Daoy (cell line): ENCODE measurements around the gene GRN. TPM values are rescaled to one million over a fixed set of nuclear protein-coding genes. Genes with fewer than 3 reads are reported as not detected.
"Not testable (repeated sequence)": the region's sequence is repeated elsewhere in the genome, so short reads cannot be mapped to it uniquely, and the experiment has no call there.

Experiments
- DNase-seq: peaks from one replicate; pipeline ENCODE4 v3.0.0-alpha.2; 2015; ENCODE audit warnings: low read depth
- total RNA-seq: library from RNA; depleted of rRNA; stranded (reverse); fragments of >200 nt; shearing (Covaris generic); gene quantifications from 2 replicates; pipeline ENCODE4 v1.2.3, GENCODE V29; 2014

GRN gene
- total RNA-seq, 1 experiment from 2014 or later: 63.0 TPM

DNA sequence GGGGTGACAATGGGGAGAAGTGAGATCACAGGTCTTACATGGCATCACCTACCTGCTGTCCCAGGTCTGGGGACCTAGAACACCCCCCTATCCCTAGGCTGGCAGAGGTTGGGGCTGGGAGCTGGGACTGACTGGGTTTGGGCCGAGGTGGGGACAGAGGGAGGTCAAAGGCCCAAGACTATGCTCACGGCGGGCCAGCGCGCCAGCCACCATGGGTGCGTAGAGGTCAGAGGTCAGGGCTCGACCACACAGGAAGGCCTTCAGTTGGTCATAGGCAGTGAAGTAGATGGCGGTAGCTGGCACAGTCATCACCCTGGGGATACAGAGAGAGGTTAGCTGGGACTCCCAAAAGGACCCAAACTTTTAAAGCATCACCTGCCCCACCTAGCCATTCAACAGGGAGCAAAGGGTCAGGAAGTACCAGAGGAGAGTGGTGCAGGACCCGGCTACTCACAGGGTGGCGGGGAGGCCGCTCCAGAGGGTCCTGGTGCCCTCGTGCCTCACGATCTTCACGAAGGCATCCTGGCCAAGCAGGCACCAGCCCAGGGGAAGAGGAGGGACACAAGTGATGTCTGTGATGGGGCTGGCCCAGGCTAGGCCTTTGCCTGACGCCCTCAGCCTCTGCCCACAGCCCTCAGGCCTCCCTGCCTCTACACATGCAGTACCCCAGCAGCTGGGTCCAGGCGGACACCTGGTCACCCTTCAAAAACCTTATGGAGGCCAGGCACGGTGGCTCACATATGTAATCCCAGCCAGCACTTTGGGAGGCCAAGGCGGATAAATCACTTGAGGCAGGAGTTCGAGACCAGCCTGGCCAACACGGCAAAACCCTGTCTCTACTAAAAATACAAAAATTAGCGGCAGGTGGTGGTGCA lies 23.6 kb upstream of the GRN start:
- DNase-seq: no peak

DNA sequence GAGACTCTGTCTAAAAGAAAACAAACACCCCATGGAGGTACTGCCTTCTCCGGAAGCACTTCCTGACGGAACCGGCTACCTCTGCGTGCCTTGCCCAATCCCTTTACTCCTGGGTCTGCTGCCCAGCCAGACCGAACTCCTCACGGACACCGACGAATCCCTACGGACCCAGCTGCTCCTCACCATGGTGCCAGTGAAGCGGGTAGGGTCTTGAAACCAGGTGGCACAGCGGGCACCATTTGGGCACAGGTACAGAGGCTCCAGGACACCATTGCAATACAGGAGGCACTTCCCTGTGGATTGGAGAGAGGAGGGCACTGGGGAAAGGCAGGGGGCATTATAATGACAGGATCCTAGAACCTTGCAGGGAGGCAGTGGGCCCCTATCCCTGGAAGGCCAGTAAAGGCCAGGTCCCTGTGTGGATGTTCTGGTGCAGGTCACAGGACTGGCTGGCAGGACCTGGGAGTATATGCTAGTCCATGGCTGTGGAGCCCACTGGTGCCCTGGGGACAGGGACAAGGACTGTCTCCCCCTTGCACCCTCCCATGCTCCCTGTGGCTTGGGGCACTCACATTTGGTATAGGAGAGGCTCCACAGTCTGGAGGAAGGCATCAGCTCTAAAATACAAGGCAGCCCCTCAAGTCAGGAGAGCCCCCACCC lies 22.7 kb upstream of the GRN start:
- no peak for DNase-seq

DNA sequence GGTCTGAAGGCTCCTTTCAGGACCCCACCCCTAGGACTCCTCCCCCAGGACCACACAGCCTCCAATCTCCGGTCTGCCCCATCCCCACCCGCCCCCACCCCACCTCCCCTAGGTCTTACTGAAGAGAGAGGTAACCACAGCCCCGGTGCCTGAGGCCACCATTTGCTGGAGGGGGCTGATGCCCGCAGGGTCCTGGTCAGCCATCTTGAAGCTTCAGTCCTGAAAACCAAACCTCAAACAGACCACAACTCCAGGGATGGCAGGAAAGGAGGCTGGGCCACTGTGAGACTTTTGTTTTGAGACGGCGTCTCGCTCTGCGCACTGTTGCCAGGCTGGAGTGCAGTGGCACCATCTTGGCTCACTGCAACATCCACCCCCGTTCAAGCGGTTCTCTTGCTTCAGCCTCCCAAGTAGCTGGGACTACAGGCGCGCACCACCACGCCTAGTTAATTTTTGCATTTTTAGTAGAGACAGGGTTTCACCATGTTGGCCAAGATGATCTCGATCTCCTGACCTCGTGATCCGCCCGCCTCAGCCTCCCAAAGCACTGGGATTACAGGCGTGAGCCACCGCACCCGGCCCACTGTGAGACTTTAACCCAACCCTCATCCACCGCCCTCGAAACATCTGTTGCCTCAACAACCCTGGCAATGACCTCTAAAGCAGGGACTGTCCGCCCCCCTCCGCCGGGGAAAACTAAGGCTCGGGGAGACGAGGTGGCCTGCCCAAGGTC lies 21.6 kb upstream of the GRN start:
- no peak for DNase-seq

GRCh38 chr17:44324092-44324570 lies 21.0 kb upstream of the GRN start:
- DNase-seq: no peak

GRCh38 chr17:44324571-44325275 lies 20.4 kb upstream of the GRN start, which contains the start of gene SLC25A39:
Gene SLC25A39 (minus strand): TSS chr17:44324823. CDS start chr17:44323562, 1,261 bp downstream.
- peak; percentile 92 for DNase-seq

DNA sequence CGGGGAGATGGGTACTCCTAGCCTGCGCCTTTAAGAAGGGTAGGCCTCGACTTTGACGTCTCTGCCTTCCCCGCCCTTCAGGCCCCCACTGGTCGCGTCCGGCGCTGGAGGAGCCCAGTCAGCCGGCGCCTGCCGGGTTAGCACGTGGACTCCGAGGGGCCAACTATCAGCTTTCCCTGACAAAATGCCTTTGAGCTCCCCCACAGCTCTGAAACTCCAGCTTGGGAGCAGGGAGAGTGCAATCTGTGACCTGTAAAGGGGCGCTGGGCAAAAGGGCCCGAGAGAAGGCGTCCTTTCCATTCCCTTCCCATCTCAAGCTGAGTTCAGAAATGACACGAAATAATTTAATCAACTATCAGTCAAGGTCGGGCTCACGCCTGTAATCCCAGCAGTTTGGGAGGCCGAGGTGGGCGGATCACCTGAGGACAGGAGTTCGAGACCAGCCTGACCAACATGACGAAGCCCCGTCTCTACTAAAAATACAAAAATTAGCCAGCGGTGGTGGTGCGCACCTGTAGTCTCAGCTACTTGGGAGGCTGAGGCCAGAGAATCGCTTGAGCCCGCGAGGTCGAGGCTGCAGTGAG lies 18.1 kb upstream of the GRN start:
- peak; percentile 93 for DNase-seq

- no peak for DNase-seq
These were observed 17.2 kb upstream of the GRN start for GRCh38 chr17:44327715-44328449.

GRCh38 chr17:44329516-44329915 lies 15.6 kb upstream of the GRN start:
- DNase-seq: not testable (repeated sequence)

DNA sequence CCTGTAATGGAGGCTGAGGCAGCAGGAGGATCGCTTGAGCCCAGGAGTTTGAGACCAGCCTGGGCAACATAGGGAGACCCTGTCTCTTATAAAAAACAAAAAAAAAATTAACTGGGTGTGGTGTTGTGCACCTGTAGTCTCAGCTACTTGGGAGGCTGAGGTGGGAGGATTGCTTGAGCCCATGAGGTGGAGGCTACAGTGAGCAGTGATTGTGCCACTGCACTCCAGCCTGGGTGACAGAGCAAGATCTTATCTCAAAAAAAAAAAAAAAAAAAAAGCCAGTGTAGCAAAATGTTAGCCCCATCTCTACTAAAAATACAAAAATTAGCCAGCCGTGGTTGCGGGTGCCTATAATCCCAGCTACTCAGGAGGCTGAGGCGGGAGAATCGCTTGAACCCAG lies 14.8 kb upstream of the GRN start:
- not testable (repeated sequence) for DNase-seq

- DNase-seq: peak; percentile 42
These were observed 13.8 kb upstream of the GRN start for GRCh38 chr17:44331249-44331760.

GRCh38 chr17:44333371-44333770 lies 11.7 kb upstream of the GRN start:
- no peak for DNase-seq

GRCh38 chr17:44334315-44334714 lies 10.8 kb upstream of the GRN start:
- no peak for DNase-seq

GRCh38 chr17:44334727-44335126 lies 10.4 kb upstream of the GRN start:
- no peak for DNase-seq

DNA sequence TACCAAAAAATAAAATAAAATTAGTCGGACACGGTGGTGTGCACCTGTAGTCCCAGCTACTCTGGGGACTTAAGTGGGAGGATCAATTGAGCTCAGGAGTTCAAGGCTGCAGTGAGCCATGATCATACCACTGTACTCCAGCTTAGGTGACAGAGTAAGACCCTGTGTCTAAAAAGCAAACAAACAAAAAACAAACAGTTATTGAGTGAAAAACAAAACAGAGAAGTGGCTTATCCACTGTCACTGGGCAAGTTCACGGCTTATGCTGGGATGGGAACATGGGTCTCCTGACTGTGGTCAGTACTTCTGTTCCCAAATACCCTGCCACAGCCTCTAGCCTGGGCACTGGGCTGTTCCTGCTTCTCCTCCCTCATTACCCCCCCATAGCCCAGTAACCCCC lies 9.5 kb upstream of the GRN start:
- DNase-seq: no peak

DNA sequence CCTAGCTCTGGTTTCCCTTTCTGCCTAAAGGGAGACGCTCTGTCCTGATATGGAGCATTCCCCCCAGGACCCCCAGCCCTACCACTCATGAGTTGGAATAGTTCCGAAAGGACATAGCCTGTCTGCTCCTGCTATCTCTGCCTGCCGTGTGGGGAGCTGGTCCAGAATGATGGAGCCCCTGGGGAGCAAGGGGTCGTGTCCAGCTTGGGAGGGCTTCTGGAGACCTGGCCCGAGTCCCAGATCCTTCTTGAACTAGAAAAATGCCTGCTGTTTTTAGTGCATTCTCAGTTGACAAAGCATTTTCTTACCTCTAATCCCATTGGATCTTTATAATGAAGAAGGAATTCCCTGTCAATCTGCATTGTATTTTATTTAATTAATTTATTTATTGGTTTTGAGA lies 9.1 kb upstream of the GRN start:
- DNase-seq: no peak

- peak; percentile 52 for DNase-seq
These were observed 6.4 kb upstream of the GRN start for GRCh38 chr17:44338702-44339101.

GRCh38 chr17:44340553-44340952 lies 4.5 kb upstream of the GRN start:
- not testable (repeated sequence) for DNase-seq

- DNase-seq: no peak
These were observed 1.4 kb upstream of the GRN start for GRCh38 chr17:44343510-44344209.

- peak; percentile 73 for DNase-seq
These were observed 438 bp downstream of the GRN start for GRCh38 chr17:44345454-44346026.
